GM21723 (cell line): Measurements from ENCODE around the gene FAM89A.
A peak's percentile ranks its signal among the peaks of the same experiment; 100 is the strongest.
"Not testable (repeated sequence)": the region's sequence is repeated elsewhere in the genome, so short reads cannot be mapped to it uniquely, and the experiment has no call there.

Experiments used
- ATAC-seq: cut with Tn5 transposase; IDR thresholded peaks from one replicate; pipeline ENCODE4 v1.9.1; 2021; ENCODE audit warnings: mild to moderate bottlenecking, moderate library complexity; ENCODE audit not compliant: unreplicated experiment

FAM89A gene

GRCh38 chr1:231057410-231057809 lies 17.4 kb upstream of the FAM89A start:
- no peak for ATAC-seq

- no peak for ATAC-seq
These were observed 15.2 kb upstream of the FAM89A start for GRCh38 chr1:231055271-231055670.

- peak; percentile 82 for ATAC-seq
These were observed 13.6 kb upstream of the FAM89A start for GRCh38 chr1:231053493-231054162.

- ATAC-seq = no peak
These were observed 12.7 kb upstream of the FAM89A start for GRCh38 chr1:231052777-231053176.

- ATAC-seq = not testable (repeated sequence)
These were observed 10.9 kb upstream of the FAM89A start for GRCh38 chr1:231050932-231051331.

- ATAC-seq = no peak
These were observed 10.3 kb upstream of the FAM89A start for GRCh38 chr1:231050395-231050794.

- ATAC-seq = no peak
These were observed 9.3 kb upstream of the FAM89A start for GRCh38 chr1:231049121-231049979.

- ATAC-seq = not testable (repeated sequence)
These were observed 8.4 kb upstream of the FAM89A start for GRCh38 chr1:231048419-231048818.

GRCh38 chr1:231047529-231047928 lies 7.5 kb upstream of the FAM89A start:
- ATAC-seq = not testable (repeated sequence)

- no peak for ATAC-seq
These were observed 6.8 kb upstream of the FAM89A start for GRCh38 chr1:231046730-231047395.

- ATAC-seq = not testable (repeated sequence)
These were observed 6.1 kb upstream of the FAM89A start for GRCh38 chr1:231045921-231046729.

- ATAC-seq = no peak
These were observed 5.2 kb upstream of the FAM89A start for GRCh38 chr1:231045286-231045685.

- ATAC-seq = no peak
These were observed 4.5 kb upstream of the FAM89A start for GRCh38 chr1:231044588-231044987.

GRCh38 chr1:231041719-231042261 lies 1.7 kb upstream of the FAM89A start:
- no peak for ATAC-seq

GRCh38 chr1:231040800-231041718 lies 1.0 kb upstream of the FAM89A start:
- no peak for ATAC-seq

GRCh38 chr1:231039161-231040018 lies 664 bp downstream of the FAM89A start:
- ATAC-seq = peak; percentile 49

- ATAC-seq = no peak
These were observed 2.2 kb downstream of the FAM89A start for GRCh38 chr1:231037585-231038517.
